Prostate gland (tissue), 1 donor: ENCODE measurements around the gene ACSF3.

Source experiments
- POLR2A ChIP-seq: fragments of 450-650 bp; IDR thresholded peaks from one replicate; pipeline ENCODE4 v1.6.1; 2016; ENCODE audit warnings: antibody characterized with exemption, mild to moderate bottlenecking
- POLR2AphosphoS5 ChIP-seq: sonication (generic); formaldehyde crosslinking; IDR thresholded peaks from one replicate; pipeline ENCODE4 v1.6.1; 2017; ENCODE audit warnings: antibody characterized with exemption

DNA sequence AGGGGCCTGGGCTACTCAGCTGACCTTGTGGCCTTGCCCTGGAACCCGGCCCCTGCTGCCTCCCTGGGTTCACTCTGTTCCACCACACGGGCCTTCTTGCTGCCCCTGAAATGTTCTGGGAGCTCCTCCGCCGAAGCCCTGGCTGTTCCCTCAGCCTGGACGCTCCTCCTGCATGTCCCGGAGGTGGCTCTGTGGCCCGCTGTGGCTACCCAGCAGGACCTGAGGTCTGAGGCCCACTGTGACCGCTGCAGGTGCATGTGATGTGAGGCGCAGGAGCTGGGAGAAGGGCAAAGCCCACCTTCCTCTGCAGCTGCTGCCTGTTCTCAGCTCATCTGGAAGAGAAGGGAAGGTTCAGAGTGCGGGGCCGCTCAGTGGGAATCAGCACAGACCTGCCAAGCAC lies 38.9 kb upstream of the ACSF3 start:
- TF ChIP-seq POLR2A (no peak), POLR2AphosphoS5 (no peak)
